Kidney epithelial cell (primary cell): ENCODE results near the gene CMYA5. TPM values are rescaled to one million over a fixed set of nuclear protein-coding genes. Genes with fewer than 3 reads are reported as not detected.
"Not testable (repeated sequence)": the region's sequence is repeated elsewhere in the genome, so short reads cannot be mapped to it uniquely, and the experiment has no call there.

ENCODE experiments used
- DNase-seq: peaks from one replicate; pipeline ENCODE4 v3.0.0-alpha.2; 2010; ENCODE audit warnings: low read depth
- H3K27me3 ChIP-seq: 2 replicates; pipeline ENCODE4 v1.6.0; 2011; ENCODE audit warnings: low read length; ENCODE audit not compliant: control insufficient read depth, insufficient read depth
- H3K36me3 ChIP-seq: 2 replicates; pipeline ENCODE4 v1.5.1; 2011; ENCODE audit warnings: low read length; ENCODE audit not compliant: control insufficient read depth, insufficient read depth
- H3K4me3 ChIP-seq: 2 replicates; pipeline ENCODE4 v1.5.1; 2011; ENCODE audit warnings: low read depth, mild to moderate bottlenecking, control low read depth, low read length
- total RNA-seq: library from RNA; depleted of rRNA; stranded (reverse); fragments of >200 nt; gene quantifications from 2 replicates; pipeline ENCODE4 v1.2.3, GENCODE V29; 2015
- TF ChIP-seq, protein P1 (sequence below): IDR thresholded peaks from 2 replicates; pipeline ENCODE4 v1.5.1; 2011; ENCODE audit warnings: mild to moderate bottlenecking, moderate library complexity, low read length, control low read depth, inconsistent platforms; ENCODE audit not compliant: insufficient read depth, poor library complexity, severe bottlenecking

Gene CMYA5
- total RNA-seq, 1 donor from 2014 or later, result 0.96 TPM

GRCh38 chr5:79754865-79755555 is 65.4 kb downstream of the CMYA5 start:
- TF ChIP-seq, protein P1, sequence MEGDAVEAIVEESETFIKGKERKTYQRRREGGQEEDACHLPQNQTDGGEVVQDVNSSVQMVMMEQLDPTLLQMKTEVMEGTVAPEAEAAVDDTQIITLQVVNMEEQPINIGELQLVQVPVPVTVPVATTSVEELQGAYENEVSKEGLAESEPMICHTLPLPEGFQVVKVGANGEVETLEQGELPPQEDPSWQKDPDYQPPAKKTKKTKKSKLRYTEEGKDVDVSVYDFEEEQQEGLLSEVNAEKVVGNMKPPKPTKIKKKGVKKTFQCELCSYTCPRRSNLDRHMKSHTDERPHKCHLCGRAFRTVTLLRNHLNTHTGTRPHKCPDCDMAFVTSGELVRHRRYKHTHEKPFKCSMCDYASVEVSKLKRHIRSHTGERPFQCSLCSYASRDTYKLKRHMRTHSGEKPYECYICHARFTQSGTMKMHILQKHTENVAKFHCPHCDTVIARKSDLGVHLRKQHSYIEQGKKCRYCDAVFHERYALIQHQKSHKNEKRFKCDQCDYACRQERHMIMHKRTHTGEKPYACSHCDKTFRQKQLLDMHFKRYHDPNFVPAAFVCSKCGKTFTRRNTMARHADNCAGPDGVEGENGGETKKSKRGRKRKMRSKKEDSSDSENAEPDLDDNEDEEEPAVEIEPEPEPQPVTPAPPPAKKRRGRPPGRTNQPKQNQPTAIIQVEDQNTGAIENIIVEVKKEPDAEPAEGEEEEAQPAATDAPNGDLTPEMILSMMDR, result no peak
- DNase-seq, result no peak
- no peaks in the 10 kb centered on the region for H3K27me3 ChIP-seq
- no peaks in the 10 kb centered on the region for H3K36me3 ChIP-seq
- H3K4me3 ChIP-seq, result no peak overlapping the region

DNA sequence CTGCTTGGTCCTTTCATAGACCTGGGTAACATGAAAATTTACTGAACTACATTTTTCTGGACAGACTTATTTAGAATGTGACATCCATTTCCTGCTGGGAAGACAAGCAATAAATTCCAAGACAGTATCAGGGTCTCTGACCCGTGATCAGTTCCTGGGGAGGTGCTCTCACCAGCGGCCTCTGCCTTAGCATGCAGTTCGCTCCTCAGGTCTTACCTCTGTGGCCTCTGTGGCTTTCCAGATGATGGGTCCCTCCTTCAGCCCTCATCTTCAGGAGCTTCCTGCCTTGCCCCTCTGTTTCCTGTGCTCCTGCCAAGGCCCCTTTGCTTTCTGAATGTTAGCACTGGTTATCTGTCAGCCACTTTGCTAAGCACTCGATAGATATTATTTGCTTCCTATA is 66.4 kb downstream of the CMYA5 start:
- TF ChIP-seq, protein P1, result no peak
- H3K36me3 ChIP-seq, result no peaks in the 10 kb centered on the region
- no peaks in the 10 kb centered on the region for H3K27me3 ChIP-seq
- no peak for DNase-seq
- no peak overlapping the region for H3K4me3 ChIP-seq

DNA sequence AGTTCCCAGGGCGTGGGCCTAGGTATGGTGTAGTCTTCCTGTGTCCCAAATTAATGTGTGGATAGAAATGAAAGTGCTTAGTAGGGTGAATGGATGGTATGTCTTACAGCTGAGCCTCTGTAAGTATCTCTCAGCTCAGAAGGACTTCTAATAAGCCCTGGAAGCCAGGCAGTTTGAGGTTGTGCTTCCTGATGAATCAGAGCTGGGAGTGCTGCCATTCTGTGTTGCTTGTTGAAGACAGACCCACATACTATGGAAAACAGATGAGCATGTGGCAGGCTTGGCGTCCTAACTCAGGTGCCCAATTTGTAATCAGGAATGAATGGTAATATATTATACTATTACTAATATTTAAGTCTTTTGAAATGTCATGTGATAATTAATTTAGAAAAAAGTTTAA is 69.8 kb downstream of the CMYA5 start:
- TF ChIP-seq, protein P1, result no peak
- DNase-seq, result no peak

GRCh38 chr5:79759848-79760247 is 70.2 kb downstream of the CMYA5 start:
- TF ChIP-seq, protein P1, result no peak
- Histone ChIP-seq H3K27me3 (no peaks in the 10 kb centered on the region), H3K36me3 (no peaks in the 10 kb centered on the region), H3K4me3 (no peak overlapping the region)
- no peak for DNase-seq

More for the DNA sequence above, 69.8 kb downstream of the CMYA5 start:
- Histone ChIP-seq H3K27me3 (no peaks in the 10 kb centered on the region), H3K36me3 (no peaks in the 10 kb centered on the region), H3K4me3 (no peak overlapping the region)

DNA sequence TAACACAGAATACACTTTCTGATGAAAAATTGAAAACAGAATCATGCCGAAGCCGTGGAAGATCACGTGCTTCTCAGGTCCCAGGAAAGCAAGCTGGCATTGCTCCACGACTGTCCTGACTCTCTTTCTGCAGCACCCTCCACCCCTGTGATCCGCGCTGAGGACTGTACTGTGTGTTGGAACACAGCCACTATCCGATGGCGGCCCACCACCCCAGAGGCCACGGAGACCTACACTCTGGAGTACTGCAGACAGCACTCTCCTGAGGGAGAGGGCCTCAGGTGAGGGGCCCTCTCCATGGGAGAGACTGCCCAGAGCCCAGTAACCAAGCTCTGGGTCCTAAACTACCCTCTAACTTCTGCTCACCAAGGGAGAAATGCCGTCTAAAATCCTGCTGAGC is 73.3 kb downstream of the CMYA5 start:
- Histone ChIP-seq H3K27me3 (no peaks in the 10 kb centered on the region), H3K4me3 (no peak overlapping the region), H3K36me3 (no peaks in the 10 kb centered on the region)
- no peak for DNase-seq
- TF ChIP-seq, protein P1, result no peak

DNA sequence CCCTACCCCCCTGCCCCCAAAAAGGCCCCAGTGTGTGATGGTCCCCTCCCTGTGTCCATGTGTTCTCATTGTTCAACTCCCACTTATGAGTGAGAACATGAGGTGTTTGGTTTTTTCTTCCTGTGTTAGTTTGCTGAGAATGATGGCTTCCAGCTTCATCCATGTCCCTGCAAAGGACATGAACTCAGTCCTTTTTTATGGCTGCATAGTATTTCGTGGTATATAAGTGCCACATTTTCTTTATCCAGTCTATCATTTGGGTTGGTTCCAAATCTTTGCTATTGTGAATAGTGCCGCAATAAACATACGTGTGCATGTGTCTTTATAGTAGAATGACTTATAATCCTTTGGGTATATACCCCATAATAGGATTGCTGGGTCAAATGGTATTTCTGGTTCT is 74.5 kb downstream of the CMYA5 start:
- DNase-seq, H3K36me3 ChIP-seq, H3K4me3 ChIP-seq, H3K27me3 ChIP-seq: not testable (repeated sequence)
